AG04449 (cell line): ENCODE measurements around the gene TNRC6B.

ENCODE experiments used
- CTCF ChIA-PET: fragments of 350-600 bp; formaldehyde crosslinking; extraction: SDS; loops from one replicate; lab custom pipeline; 2021; ENCODE audit warnings: antibody characterized with exemption; lab: Yijun Ruan, JAX
- POLR2A ChIA-PET: fragments of 400-600, 350-600 bp; formaldehyde crosslinking; extraction: SDS; loops from one replicate; lab custom pipeline; 2020; ENCODE audit warnings: antibody characterized with exemption, inconsistent platforms; lab: Yijun Ruan, JAX
- DNase-seq: peaks from one replicate; pipeline ENCODE4 v3.0.0-alpha.2; 2010; ENCODE audit warnings: low read depth, low spot score
- H3K4me3 ChIP-seq: 2 replicates; pipeline ENCODE4 v1.5.1; 2011; ENCODE audit warnings: low read depth, mild to moderate bottlenecking, control low read depth, low read length
- TF ChIP-seq, protein P1 (sequence below): IDR thresholded peaks from one replicate; pipeline ENCODE4 v1.5.1; 2011; ENCODE audit warnings: mild to moderate bottlenecking, moderate library complexity, low read length, control low read depth, inconsistent platforms; ENCODE audit not compliant: insufficient read depth; ENCODE audit errors: missing control alignments

The TNRC6B gene

DNA sequence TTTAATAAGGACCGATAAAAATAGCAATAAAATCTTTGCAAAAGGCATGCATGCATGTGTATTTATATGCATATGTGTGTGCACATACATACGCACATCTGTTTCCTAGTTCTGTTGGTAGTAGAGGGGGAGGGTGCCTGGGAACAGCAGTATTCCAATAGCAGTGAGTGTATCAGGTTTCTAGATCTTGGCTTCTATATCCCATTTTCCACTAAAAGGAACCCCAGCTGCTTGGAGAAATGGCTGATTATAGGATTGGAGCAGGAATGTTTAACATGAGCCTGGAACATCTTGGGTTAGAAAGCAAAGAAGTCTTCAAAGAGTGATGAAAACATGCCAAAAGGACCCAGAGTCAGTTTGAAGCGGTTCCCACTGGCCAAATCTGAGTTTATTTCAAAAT, 21.0 kb downstream of the TNRC6B start:
- CTCF ChIA-PET, result no interaction called here
- H3K4me3 ChIP-seq, result no peak overlapping the region
- POLR2A ChIA-PET, result no interaction called here
- no peak for DNase-seq
- TF ChIP-seq, protein P1, sequence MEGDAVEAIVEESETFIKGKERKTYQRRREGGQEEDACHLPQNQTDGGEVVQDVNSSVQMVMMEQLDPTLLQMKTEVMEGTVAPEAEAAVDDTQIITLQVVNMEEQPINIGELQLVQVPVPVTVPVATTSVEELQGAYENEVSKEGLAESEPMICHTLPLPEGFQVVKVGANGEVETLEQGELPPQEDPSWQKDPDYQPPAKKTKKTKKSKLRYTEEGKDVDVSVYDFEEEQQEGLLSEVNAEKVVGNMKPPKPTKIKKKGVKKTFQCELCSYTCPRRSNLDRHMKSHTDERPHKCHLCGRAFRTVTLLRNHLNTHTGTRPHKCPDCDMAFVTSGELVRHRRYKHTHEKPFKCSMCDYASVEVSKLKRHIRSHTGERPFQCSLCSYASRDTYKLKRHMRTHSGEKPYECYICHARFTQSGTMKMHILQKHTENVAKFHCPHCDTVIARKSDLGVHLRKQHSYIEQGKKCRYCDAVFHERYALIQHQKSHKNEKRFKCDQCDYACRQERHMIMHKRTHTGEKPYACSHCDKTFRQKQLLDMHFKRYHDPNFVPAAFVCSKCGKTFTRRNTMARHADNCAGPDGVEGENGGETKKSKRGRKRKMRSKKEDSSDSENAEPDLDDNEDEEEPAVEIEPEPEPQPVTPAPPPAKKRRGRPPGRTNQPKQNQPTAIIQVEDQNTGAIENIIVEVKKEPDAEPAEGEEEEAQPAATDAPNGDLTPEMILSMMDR, result no peak

GRCh38 chr22:40199223-40199622, 21.5 kb downstream of the TNRC6B start:
- POLR2A ChIA-PET, result no interaction called here
- CTCF ChIA-PET, result no interaction called here

GRCh38 chr22:40199852-40200251, 22.1 kb downstream of the TNRC6B start:
- DNase-seq, result no peak
- TF ChIP-seq, protein P1, result no peak
- ChIA-PET CTCF (no interaction called here), POLR2A (no interaction called here)
- H3K4me3 ChIP-seq, result no peak overlapping the region

More at GRCh38 chr22:40199223-40199622, 21.5 kb downstream of the TNRC6B start:
- no peak overlapping the region for H3K4me3 ChIP-seq
- no peak for DNase-seq
- TF ChIP-seq, protein P1, result no peak

DNA sequence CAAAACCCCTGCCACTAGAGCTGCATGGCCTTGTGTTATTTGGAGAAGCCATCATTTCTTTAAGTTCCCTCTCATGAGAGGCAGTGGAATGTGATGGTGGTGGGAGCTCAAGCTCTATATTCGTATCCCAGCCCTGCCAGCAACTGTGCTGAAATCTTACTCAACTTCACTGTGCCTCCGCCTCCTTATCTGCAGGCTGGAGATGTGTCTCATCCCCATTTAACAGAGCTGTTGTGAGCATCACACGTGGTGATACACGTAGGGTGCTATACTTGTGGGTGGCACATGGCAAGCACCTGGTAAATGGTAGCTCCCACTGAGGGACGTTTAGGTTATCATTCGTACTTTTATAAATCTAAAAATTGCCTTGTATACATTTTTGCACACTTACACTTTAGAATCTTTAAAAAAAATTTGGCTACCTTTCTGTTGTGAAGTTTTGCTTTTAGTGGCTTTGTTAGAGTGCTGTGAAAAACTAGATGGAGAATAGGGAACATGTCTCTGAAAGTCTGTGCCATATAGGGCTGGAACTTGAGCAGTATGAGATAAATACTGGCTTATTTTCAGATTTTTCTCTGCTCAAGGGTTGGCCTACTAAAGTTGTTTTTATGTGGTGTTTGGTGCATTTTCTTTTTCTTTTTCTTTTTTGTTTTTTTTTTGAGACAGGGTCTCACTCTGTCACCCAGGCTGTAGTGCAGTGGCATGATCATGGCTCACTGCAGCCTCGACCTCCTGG, 23.2 kb downstream of the TNRC6B start:
- TF ChIP-seq, protein P1, result no peak
- no peak for DNase-seq
- H3K4me3 ChIP-seq, result no peak overlapping the region
- ChIA-PET POLR2A (no interaction called here), CTCF (interaction anchor here (1.3 to 1.5 kb wide), 2 partner anchors 8 to 11 kb away, joined by 3 read pairs; no protein-coding TSS in a partner anchor)

DNA sequence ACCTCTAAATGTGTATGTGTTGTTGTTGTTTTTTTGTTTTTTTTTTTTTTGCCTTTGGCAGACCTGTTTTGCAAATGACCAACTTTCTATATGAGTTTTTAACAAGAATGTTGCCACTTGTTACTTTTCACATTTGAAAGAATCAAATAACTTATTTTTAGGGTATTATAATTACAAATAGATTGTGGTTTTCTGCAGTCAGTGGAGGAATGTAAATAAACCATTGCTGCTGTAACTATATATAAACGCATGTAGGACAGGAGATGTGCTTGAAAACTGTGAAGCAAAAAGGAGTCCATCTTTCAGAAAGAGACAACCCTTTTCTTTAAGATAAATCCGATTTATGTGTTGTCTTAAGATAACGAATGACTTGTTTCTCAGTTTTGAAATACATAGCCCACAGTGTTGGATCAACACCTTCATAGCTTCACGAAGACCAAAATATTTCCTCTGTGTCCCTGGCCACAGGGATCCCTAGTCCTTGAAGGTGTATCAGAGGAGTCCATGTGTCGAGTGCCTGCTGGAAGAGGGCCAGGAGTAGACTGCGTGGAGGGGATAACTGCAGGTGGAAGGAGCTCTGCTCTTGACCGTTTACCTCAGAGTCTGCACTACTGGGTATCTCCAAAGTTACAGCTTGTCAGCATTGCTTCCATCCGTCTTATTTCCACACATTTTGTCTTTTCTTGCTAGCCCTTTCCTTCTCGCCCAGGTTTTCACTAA, 24.7 kb downstream of the TNRC6B start:
- no peak overlapping the region for H3K4me3 ChIP-seq
- POLR2A ChIA-PET, result interaction anchor here (0.6 to 0.9 kb wide), 2 partner anchors 9 to 158 kb away, joined by 3 read pairs; no protein-coding TSS in a partner anchor
- CTCF ChIA-PET, result interaction anchor here (1.1 to 1.6 kb wide), 2 partner anchors 9 to 12 kb away, joined by 3 to 7 read pairs; no protein-coding TSS in a partner anchor
- DNase-seq, result no peak
- TF ChIP-seq, protein P1, result no peak

DNA sequence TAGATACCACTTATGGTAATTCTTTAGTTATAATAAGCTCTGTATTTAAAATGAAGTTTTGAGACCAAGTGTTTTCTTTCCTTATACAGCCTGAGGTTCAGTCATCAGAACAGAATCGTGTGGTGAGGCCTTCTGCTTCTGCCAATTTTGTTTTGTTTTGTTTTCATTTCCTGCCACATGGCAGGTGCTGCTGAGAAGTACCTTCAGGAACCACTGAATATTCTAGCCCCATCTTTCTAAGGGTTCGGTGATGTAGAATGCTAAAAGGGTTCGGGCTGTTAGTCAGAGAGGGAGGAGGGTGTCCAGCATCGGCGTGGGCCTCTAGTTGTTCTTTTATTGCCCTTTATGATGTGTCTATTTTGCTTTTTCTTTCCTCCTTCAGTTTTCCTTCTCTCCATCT, 25.8 kb downstream of the TNRC6B start:
- ChIA-PET POLR2A (interaction anchor here (0.9 kb wide), 1 partner anchor 159 kb away, joined by 3 read pairs; no protein-coding TSS in a partner anchor), CTCF (interaction anchor here (1.6 kb wide), 1 partner anchor 10 kb away, joined by 7 read pairs; no protein-coding TSS in a partner anchor)
- H3K4me3 ChIP-seq, result no peak overlapping the region
- DNase-seq, result no peak
- TF ChIP-seq, protein P1, result no peak
